Stimulated activated CD4-positive, alpha-beta T cell treated with anti-CD3 and anti-CD28 coated beads, Interleukin-2, amount 100 ng/mL, for 4 hours (primary cell): ENCODE data around the gene PLEKHM3.
"Not testable (repeated sequence)": the region's sequence is repeated elsewhere in the genome, so short reads cannot be mapped to it uniquely, and the experiment has no call there.

Experiments
- DNase-seq: peaks from one replicate; pipeline ENCODE4 v3.0.0-alpha.2; 2020; ENCODE audit warnings: low read depth

The PLEKHM3 gene

DNA sequence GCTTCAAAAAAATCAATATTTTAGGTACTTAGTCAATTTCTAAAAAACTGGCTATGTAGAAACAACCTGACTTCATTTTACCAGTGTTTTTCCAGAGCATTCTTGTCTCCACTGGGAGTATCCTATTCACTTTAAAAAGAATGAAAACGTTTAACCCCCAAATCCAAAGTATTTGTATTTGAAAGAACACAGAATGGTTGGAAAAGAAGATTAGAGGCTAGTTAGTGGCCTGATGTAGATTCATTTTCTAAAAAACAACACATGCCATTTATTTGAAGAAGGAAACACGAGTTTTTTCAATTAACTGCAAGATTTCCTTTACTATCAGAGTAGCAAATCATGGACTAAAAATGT, 74.6 kb downstream of the PLEKHM3 start:
- no peak for DNase-seq

DNA sequence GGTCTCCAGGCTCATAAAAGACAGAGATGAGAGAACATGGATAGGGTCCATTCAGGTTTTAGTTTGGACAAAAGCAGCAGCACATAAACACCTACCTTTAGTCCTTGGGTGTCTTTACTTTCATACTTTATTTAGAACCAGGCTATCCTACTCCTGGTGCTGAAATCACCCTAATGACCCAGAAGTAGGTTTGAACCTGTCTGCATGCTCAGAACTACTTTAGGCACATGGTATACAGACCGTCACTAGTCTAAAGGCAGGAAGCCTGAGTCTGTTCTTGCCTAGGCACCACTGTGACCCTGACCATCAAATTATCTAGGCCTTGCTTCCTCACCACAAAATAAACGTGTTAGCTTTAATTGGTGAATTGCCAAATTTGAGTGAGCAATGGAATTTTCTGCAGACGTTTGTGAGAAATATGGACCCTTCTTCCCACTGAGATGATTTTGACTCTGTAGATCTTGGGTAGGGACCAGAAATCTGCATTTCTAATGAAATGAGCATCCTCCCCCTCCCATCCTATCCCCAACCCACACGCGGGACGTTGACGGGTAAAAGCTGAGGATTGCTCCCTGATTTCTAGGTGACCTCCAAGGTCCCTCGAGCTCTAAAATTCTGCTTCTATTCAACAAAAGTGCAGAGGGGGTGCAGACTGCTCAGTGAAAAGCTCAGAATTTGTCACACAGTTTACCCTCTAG, 75.1 kb downstream of the PLEKHM3 start:
- DNase-seq, result no peak

DNA sequence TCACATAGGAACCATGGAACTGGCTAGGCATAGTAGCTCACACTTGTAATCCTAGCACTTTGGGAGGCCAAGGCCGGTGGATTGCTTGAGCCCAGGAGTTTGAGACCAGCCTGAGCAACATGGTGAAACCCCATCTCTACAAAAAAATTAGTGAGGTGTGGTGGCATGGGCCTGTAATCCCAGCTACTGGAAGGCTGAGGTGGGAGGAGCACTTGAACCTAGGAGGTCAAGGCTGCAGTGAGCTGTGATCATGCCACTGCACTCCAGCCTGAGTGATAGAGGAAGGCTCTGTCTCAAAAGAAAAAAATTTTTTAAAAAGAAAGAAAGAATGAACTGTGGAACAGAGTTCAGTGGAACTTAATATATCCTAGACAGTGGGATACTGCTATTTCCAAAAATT, 76.1 kb downstream of the PLEKHM3 start:
- DNase-seq, result not testable (repeated sequence)

DNA sequence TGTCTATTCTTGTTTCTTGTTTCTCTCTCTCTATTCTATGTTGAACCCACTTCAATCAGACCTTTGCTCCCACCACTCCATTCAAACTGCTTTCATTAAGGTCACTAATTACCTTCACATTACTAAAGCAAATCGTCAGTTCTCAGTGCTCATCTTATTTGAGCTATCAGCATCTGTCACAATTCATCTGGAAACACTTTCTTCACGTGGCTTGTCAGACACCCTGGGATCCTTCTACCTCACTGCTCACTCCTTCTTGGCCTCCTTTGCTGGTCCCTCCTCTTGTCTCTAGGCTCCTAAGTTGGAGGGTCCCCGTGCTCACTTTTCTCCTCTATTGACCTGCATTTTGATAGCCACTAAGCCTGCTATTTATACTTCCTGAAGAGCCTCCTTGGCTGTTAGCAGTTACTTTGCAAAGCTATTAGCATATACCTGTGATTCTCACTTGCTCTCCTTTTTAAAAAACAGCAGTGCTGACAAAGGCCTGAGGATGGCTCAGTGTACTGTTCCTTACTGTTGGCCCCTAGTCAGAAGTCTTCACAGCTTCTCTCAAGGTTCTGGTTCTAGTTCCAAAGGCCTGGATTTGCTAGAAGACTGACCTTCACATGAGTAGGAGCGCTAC, 80.2 kb downstream of the PLEKHM3 start:
- DNase-seq, result no peak

DNA sequence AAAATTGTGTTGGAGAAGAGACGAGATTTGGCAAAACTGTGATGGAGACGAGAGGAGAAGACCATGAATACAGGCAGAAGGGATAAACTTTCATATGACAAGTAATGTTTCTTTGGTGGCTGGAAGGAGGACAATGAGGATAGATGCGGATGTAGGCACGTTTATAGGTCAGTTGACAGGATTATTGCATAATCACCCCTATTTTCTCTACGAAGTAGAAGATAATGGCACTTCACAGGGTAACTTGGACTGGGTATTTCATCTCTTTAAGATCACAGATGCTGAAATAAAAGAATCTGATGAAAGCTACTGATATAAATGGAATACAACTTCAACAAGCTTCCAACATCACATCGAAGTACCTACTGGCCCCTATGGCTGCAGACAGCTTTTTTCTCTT, 81.0 kb downstream of the PLEKHM3 start:
- DNase-seq, result no peak

DNA sequence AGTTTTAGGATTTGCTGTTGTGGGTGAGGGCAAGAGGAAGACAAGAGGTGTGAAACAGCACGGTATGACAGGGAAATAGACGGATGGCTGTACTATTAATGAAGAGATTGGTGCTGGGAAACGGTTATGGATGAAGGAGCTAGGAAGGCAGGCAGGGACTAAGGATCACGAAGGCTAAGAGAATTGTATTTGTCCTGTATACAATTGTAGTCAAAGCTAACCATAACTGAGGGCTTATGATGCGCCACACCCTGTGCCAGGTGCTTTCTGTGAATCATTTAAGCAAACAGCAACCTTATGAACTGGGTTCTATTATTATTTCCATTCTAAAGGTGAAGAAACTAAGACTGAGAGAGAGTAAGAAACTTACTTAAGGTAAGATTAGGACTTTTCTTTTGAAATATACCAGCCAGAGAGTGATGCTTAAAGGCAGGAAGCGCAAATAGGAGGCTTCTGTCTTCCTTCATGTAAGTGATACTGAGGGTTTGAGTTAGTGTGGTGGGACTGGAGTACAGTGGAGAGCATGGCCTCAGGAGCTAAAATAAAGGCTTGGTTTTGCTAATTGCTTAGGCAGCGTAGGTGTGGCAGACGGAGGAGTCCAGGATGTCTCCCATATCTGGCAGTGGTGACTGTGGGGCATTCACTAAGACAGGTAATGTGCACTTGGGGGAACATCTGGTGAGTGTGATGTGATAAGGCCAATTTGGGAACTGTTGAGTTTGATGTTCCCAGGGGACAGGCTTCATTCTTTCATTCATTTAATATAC, 85.8 kb downstream of the PLEKHM3 start:
- no peak for DNase-seq

DNA sequence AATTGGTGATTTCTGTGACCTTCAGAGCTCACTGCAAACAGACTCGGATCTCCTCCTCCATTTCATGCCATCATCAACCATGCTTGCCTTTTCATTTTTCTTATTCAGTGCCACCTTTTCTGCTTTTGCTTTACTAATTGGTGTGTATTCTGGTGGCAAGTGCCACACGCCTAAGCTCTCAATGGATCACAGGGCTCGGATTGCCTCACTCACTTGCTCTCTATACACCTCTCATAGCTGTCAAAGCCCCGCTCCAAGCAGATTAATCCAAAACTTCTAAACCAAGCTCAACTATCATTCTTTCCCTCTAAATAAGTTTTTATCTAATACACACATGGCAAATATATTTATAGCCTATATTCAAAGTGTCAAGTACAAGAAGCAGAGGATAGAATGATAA, 86.4 kb downstream of the PLEKHM3 start:
- DNase-seq, result no peak

DNA sequence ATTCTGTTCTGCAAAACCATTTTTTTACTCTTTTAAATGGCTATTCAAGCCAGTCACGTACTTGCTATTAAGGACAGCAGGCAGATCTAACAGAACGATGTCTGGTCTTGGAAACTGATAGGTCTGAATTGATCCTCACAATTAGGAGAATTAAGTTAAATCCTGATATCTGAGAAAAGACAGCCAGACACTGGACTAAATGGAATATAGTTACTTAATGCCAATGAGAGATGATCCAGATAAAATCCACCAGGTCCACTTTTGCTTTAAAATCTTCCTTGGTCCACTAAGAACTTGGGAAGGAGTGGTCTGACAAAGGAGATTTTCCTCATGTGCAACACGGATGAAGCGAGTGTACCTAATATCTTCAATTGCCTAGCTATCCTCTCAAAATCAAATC, 86.9 kb downstream of the PLEKHM3 start:
- no peak for DNase-seq

DNA sequence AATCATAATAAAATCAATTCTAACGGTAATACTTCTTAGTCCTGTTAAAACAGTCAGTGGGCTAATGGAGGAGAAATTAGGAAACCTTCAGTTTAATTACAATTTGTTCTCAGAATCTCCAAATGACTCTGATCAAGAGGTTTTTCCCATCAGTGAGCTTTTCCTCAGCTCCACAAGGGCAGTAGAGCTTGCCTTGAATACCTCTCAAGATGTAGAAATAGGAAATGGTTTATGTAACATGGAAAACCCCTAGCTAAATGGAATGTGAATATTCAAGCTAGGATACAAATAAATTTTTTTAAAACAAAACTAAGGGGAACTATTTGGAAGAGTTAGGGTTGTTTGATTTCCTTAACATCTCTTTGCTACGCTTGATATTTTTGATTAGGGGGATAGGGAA, 87.5 kb downstream of the PLEKHM3 start:
- no peak for DNase-seq

DNA sequence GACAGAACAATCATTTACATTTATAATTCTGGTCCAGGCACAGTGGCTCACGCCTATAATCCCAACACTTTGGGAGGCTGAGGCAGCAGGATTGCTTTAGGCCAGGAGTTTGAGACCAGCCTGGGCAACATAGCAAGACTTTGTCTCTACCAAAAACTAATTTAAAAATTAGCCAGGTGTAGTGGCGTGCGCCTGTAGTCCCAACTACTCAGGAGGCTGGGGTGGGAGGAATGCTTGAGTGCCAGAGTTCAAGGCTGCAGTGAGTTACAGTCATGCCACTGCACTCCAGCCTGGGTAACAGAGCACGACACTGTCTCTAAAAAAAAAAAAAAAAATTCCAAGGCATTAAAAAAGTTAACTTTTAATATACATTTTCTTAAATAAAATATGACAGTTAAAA, 88.1 kb downstream of the PLEKHM3 start:
- no peak for DNase-seq

DNA sequence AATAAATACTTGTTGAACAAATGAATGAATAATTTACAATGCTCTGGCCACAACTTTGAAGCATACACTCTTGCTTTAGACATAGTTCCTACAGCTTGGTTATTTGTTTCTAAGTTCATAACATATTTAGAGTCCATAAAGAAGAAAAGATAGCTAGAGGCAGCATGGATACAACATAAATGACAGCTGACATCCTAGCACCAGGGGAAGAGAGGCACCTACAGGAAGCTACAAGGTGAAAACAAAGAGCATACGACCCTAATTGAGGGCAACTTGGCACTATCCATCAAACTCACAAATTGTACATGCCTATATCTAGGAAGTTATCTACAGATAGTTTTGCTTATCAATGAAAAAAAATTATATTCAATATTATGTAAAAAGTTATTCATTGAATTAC, 88.9 kb downstream of the PLEKHM3 start:
- DNase-seq, result no peak

DNA sequence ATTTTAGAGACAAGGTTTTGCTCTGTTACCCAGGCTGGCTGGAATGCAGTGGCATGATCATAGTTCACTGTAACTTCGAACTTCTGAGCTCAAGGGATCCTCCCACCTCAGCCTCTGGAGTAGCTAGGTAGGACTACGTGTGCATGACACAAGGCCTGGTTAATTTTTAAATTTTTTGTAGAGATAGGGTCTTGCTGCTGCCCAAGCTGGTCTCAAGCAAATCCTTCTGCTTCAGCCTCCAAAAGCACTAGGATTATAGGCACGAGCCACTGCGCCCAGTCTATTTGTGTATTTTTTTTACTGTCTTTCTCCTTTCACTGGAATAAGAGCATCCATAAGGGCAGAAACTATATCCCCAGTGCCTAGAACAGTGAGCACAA, 89.3 kb downstream of the PLEKHM3 start:
- DNase-seq, result no peak

DNA sequence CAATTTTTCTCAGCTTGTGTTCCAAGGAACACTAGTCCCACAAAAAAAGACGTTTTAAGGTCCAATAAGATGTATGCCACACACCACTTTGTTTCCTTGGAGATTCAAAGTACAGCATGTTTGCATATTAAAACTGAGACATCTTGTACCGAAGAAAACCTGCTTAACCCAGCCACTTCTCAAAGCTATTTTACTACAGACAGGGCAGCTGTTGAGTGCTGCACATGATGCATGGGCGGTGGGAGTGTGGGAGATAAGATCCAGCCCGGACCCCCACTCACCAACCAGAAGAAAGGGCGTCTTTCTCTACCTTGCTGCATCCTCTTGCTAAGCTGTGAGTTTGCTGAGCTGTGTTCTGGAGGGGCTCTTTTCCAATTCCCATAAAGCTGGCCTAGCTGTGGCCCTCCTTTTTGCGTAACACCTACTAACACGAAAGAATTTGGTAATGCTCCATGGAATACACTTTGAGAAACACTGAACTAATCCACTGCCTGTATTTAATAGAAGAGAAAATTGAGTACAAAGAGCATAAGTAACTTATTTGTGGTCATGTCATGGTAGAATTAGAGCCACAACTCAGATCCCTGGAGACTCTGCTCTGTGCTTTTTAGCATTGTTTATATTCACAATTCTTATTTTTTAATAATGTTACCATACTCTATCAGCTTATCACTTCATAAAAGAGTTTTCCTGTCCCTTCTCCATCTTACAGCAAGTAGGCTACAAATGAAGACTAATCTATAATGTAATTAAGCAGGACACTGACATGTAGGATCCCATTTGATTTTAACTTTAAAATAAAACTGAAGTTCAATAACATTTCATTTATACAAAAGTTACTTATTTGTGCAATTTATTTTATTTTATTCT, 90.0 kb downstream of the PLEKHM3 start:
- DNase-seq, result no peak

DNA sequence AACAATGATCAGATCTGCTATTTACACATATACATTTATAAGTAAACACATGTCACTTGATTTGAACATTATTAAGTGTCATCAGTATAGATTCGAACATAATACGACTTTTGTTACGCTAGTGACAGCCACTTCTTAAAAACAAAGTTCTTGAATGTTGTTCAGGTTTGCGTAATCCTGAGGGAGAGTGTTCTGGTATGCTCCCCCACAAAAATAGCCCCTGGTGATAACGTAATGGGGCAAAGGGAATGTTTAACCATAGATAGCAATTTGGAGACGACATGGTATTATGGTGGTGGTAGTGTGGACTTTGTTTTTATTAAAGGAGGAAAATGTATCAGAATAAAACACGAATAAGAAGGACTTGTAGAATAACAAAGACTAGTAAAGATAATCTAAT, 90.6 kb downstream of the PLEKHM3 start:
- DNase-seq, result no peak

DNA sequence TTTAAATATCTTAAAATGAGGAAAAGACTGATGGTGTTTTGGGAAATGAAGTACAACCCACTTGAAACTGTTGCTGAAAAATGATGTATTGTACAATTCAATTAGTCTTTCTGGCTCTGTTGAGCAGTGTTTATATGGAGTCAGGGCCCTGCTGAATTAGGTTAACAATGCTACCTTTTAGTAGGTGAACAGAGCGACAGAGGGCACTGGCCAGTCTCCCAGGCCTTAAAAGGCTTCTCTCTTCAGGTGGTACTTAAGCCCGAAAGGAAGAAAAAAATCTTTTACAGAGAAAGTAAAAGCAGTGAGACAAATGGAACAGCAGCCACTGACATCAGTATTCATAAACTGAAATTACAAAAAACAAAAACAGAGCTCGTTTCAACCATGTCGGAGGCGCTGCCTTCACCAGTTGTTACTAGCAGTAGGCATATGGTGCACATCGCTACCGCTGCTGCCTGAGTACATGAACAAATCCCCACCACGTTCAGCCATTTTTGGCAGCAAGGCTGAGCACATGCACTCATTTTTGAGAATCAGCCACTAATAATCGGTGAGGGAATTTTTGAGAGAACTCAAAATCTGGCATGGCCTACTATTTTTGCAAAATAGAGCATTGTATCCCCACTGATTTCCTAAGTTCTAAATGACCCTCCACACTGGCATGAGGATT, 91.8 kb downstream of the PLEKHM3 start:
- DNase-seq, result no peak

DNA sequence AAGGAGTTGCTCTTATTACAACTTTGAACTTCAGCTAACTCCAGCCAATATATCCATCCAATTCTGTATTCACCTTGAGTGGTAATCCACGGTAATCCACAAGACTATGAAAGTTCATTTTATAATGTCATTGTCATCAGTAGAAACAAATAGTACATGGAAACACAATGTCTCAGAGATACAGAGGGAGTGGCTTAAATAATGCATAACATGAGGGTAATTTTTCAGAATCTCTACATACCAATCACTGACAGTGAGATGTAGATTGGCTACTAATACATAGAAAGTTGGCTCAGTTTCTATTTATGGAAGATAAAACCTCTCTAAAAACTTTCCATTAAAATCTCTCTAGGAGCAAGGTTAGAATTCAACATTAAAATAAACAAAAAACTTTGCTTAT, 93.2 kb downstream of the PLEKHM3 start:
- DNase-seq, result no peak

DNA sequence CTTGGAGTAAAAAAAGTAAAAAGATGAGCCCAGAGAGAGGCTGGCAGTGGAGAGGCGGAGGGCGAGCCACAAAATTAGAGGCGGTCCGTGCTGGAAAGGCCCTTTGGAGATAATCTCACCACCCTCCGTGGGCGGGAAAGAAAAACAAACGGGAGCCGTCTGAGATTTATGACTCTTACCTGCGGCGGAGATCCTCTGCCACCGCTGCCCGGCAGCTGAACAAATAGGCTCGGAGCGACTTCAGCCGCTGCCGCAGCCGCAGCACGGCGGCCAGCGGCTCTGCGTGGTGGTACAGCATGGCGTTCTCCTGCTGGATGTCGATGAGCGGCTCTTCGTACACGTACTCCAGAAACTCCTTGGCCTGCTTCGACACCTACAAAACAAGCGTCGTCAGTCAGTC, 94.6 kb downstream of the PLEKHM3 start:
- no peak for DNase-seq

DNA sequence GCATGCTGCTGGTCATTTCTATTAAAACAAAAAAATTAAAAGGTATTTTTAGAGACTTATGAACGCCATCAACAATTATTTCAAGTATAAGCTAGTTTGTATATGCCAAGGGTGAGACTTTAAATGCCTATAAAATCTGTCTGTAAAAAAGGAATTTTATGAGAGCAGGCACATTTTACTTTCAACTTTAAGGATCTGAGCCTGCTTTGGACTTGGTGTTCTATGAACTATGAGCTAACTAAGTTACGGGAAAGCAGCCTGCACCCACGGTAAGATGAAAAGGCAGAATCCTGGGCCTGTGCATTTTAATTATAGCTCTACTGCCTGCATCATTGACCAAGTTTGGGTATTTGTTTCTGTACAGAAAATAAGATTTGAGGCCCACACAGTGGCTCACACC, 95.4 kb downstream of the PLEKHM3 start:
- no peak for DNase-seq

DNA sequence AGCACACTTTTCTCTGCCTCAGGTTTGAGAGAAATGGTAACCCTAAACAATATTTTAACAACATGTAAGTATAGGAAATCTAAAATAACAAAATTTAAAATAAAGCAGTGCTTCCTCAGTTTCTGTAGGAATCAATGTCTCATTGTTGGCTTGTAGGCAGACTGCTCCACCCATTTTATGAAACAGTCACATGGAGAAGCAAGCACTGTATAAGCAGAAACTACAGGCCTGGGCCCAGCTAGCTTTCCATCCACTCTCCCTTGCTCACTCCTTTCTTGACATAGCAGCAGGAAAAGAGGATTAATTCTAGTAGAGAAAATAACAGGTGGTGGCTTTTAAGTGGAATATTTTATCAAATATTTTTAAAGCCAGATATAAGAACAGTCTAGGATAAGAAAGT, 97.2 kb downstream of the PLEKHM3 start:
- no peak for DNase-seq

DNA sequence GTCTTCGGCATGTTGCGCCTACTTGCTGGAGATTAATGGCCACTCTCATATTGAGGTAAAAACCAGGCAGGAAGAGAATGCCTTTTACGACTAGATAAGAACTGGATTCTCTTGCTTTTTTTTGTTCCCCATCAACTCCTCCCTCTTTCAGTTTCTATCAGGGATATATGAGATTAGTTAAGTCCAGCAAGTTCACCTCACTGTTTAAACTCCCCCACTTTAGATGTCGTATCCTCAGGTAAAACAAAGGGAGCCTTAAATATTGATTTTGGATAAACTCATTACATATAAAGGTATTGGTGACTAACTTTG, 98.4 kb downstream of the PLEKHM3 start:
- no peak for DNase-seq

DNA sequence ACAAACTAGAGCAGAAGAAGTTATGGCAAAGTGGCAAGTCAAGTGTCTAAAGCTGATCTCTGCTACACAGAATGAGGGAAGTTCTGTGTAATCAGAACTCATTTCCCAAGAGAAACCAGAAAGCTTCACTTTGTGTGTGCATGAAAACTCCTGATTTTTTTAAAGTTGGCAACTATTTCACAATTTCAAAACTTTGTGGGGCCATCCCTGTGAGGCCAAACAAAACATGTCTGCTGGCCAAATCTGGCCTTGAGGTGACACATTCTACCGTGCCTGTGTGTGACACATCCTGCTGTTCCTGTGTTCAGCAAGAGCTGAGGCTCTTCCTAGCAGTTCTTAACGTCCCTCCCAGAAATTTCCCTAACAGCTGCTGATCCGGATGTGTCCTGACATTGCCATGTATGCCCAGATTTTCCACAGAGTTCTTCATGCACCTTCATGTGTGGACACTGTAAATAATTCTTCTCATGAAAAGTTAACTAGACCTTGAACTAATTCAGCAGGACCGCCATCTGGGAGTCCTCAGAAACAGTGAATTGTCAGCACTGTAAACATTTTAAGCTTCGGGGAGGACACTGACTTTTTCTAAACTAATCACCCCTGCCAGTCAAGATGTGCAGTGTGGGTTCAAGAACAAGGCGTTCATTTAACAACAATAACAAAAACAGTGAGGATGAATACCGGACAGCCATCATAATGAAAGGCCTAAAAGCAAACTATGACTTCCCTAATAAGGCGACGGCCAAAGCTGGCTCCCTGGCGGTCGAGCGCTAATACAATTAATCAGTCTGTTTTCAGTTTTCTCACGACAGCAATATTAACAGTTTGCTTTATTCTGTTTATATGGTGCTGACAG, 99.0 kb downstream of the PLEKHM3 start:
- no peak for DNase-seq
